Gastrocnemius medialis (tissue), 4 donors: ENCODE measurements around the gene MEGF11. TPM values are rescaled to one million over a fixed set of nuclear protein-coding genes. Genes with fewer than 3 reads are reported as not detected.

ENCODE experiments used
- ATAC-seq, 2 donors: fragments of 150-250 bp; one replicate each; pipeline ENCODE4 v1.9.1; 2016
- DNase-seq, 2 donors: peaks; one replicate each; pipeline ENCODE4 v3.0.0-alpha.2; 2019
- H3K27ac ChIP-seq, 4 donors: fragments of 200-600 bp; sonication (generic); 1 replicate in 1 of 4; 2 replicates in 3 of 4; pipeline ENCODE4 v1.5.1; 2016 to 2018; ENCODE audit warnings: mild to moderate bottlenecking in 2 of 4, moderate library complexity in 1 of 4
- H3K27me3 ChIP-seq, 3 donors: fragments of 200-600 bp; sonication (generic) in 2 of 3; 1 replicate in 1 of 3; 2 replicates in 2 of 3; pipeline versions ENCODE4 v1.5.1 to v1.6.0; 2016 to 2019; ENCODE audit warnings: mild to moderate bottlenecking in 1 of 3, moderate library complexity in 1 of 3
- H3K36me3 ChIP-seq, 2 donors: fragments of 200-600 bp; sonication (generic) in 1 of 2; one replicate each; pipeline ENCODE4 v1.5.1; 2017 to 2018
- H3K4me1 ChIP-seq, 2 donors: fragments of 200-600 bp; sonication (generic) in 1 of 2; one replicate each; pipeline ENCODE4 v1.5.1; 2016 to 2017; ENCODE audit warnings: mild to moderate bottlenecking in 2 of 2
- H3K4me3 ChIP-seq, 4 donors: fragments of 200-600 bp; sonication (generic) in 3 of 4; 1 replicate in 1 of 4; 2 replicates in 3 of 4; pipeline ENCODE4 v1.5.1; 2016 to 2019; ENCODE audit warnings: mild to moderate bottlenecking in 2 of 4
- H3K9me3 ChIP-seq, 3 donors: fragments of 200-600 bp; sonication (generic) in 2 of 3; 1 replicate in 1 of 3; 2 replicates in 2 of 3; pipeline ENCODE4 v1.5.1; 2016 to 2019
- POLR2A ChIP-seq, 2 donors: fragments of 450-650 bp; IDR thresholded peaks; one replicate each; pipeline ENCODE4 v1.6.1; 2017; ENCODE audit warnings: antibody characterized with exemption in 2 of 2, mild to moderate bottlenecking in 2 of 2, moderate library complexity in 2 of 2
- in situ Hi-C, 4 donors: fragments of 200-750 bp; cut with MboI; loops; one replicate each; pipeline versions ENCODE4 v1.15.0 to v1.8.0; 2017; ENCODE audit warnings: low sequenced_read_pairs in 4 of 4
- intact Hi-C: fragments of 100-400 bp; cut with DNase I; formaldehyde crosslinking; loops from one replicate; pipeline ENCODE4 v1.15.1; 2023; ENCODE audit warnings: low total_unique reads
- total RNA-seq, 4 donors: library from RNA; depleted of rRNA; stranded (reverse); fragments of >200 nt; gene quantifications; one replicate each; pipeline versions ENCODE4 v1.1.0 to v1.2.3, GENCODE V29; 2016
- TF ChIP-seq, protein P1 (sequence below), 5 experiments: fragments of 450-650 bp in 3 of 5; fragments of 200-600 bp in 2 of 5; sonication (generic) in 2 of 5; IDR thresholded peaks in 4 of 5; conservative IDR thresholded peaks in 1 of 5; 1 replicate in 4 of 5; 2 replicates in 1 of 5; pipeline ENCODE4 v1.5.1; 2016 to 2019; ENCODE audit warnings: antibody characterized with exemption in 5 of 5, mild to moderate bottlenecking in 3 of 5, moderate library complexity in 3 of 5

The MEGF11 gene
- total RNA-seq, 4 donors from 2014 or later, result not detected

DNA sequence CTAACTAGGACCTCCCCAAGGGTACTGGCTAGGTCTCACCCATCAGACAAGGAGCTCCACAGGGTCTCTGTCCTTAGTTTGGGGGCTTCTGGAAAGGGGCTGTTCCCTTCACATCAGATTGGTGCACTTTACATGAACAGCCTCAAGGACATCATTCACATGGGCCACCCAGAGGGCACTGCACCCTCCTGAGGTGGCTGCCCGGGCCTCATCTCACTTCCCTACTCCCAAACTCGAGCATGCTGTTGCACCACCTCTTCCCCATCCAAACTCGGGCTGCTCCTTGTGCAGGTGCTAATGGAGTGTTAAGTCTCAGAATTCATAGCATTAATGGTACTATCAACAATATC lies 336.2 kb downstream of the MEGF11 start:
- no peak for ATAC-seq
- Histone ChIP-seq H3K4me1 (peaks cover 0 to 2% of the 10 kb centered on the region in 2 donors), H3K27me3 (no peaks in the 10 kb centered on the region), H3K27ac (no peak overlapping the region), H3K4me3 (no peak overlapping the region), H3K9me3 (no peaks in the 10 kb centered on the region), H3K36me3 (no peaks in the 10 kb centered on the region)
- TF ChIP-seq, protein P1, sequence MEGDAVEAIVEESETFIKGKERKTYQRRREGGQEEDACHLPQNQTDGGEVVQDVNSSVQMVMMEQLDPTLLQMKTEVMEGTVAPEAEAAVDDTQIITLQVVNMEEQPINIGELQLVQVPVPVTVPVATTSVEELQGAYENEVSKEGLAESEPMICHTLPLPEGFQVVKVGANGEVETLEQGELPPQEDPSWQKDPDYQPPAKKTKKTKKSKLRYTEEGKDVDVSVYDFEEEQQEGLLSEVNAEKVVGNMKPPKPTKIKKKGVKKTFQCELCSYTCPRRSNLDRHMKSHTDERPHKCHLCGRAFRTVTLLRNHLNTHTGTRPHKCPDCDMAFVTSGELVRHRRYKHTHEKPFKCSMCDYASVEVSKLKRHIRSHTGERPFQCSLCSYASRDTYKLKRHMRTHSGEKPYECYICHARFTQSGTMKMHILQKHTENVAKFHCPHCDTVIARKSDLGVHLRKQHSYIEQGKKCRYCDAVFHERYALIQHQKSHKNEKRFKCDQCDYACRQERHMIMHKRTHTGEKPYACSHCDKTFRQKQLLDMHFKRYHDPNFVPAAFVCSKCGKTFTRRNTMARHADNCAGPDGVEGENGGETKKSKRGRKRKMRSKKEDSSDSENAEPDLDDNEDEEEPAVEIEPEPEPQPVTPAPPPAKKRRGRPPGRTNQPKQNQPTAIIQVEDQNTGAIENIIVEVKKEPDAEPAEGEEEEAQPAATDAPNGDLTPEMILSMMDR (IDR thresholded peaks at IDR 0.05 in 4 of 5, conservative IDR thresholded peaks at IDR 0.05 in 1 of 5), result no peak
- no peak for TF ChIP-seq POLR2A (IDR thresholded peaks at IDR 0.05)
- no peak for DNase-seq
- in situ Hi-C loops (no loop called here), intact Hi-C loops (loop anchor here (5.0 kb wide), 1 partner anchor 275 kb away; no protein-coding TSS in a partner anchor)

DNA sequence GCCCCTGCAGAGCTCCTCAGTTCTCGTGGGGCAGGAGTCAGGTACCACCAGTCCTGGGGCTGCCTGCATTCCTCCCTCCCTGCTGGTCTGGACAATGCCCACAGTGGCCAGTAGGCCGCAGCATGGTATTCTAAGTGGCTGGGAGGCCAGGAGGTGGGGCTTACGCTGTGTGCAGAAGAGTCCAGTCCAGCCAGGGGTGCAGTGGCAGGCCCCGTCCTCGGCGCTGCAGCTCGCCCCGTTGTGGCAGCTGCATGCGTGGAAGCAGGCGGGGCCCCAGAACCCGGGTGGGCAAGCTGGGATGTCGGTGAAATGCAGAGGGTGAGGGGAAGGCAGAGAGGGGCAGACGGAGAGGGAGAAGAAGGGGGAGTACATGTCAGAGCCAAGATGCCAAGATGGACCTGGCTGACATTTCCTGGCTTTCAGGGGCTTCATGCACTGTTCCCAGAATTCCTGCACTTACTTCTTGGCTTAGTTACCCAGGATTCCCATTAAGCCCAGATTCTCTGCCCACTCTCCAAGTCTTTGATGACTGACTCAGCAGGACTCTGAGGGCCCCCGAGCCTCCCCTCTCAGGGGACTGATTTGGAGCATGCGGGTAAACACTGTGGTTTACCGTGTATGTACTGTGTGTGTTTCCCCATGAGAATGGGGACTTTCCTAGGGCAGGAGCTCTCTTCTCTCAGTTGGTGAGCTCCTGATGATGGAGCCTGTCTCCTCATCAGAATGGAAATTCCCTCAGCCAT lies 336.7 kb downstream of the MEGF11 start:
- ATAC-seq, result peak; percentile 25 to 71
- intact Hi-C loops (loop anchor here (5.0 kb wide), 1 partner anchor 275 kb away; no protein-coding TSS in a partner anchor), in situ Hi-C loops (no loop called here)
- TF ChIP-seq POLR2A (IDR thresholded peaks at IDR 0.05), result no peak
- TF ChIP-seq, protein P1 (IDR thresholded peaks at IDR 0.05 in 4 of 5, conservative IDR thresholded peaks at IDR 0.05 in 1 of 5), result peak in 3 of 5 experiments; percentile 33 to 45 (median 38)
- peaks cover 0 to 2% of the 10 kb centered on the region in 2 donors for H3K4me1 ChIP-seq
- no peaks in the 10 kb centered on the region for H3K36me3 ChIP-seq
- no peak overlapping the region for H3K4me3 ChIP-seq
- H3K9me3 ChIP-seq, result no peaks in the 10 kb centered on the region
- DNase-seq, result no peak
- H3K27ac ChIP-seq, result no peak overlapping the region
- no peaks in the 10 kb centered on the region for H3K27me3 ChIP-seq

DNA sequence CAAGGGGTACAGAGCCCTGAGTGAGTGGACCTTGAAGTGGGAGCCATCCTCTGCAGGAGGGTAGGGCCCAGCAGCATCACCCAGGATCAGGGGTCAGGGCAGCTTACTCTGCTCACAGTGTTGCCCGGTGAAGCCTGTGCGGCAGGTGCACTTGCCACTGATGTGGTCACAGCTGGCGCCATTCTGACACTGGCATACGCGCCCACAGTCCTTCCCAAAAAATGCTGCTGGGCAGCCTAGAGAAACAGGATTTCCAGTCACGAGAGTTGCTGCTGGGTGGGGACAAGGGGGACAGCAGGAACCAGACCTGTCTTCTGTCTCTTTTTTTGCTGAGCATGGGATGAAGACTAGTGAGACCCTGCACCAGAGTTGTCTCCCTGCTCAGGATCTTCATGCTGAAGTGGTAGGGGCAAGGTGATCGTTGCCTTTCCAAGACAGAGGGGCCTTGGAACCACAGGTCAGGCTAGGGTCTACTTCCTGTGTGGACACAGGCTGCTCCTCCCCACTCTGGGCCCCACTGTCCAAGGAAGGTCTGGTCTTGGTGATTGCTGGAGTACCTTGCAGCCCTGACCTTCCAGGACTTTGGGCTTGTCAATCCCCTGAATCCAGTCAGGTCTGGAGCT lies 337.4 kb downstream of the MEGF11 start:
- TF ChIP-seq, protein P1 (IDR thresholded peaks at IDR 0.05 in 4 of 5, conservative IDR thresholded peaks at IDR 0.05 in 1 of 5), result no peak
- no peak for TF ChIP-seq POLR2A (IDR thresholded peaks at IDR 0.05)
- Histone ChIP-seq H3K4me3 (no peak overlapping the region), H3K27me3 (no peaks in the 10 kb centered on the region), H3K4me1 (peaks cover 0 to 2% of the 10 kb centered on the region in 2 donors), H3K36me3 (no peaks in the 10 kb centered on the region), H3K27ac (no peak overlapping the region), H3K9me3 (no peaks in the 10 kb centered on the region)
- in situ Hi-C loops (no loop called here), intact Hi-C loops (loop anchor here (5.0 kb wide), 1 partner anchor 276 kb away; no protein-coding TSS in a partner anchor)
- no peak for DNase-seq
- ATAC-seq, result no peak

DNA sequence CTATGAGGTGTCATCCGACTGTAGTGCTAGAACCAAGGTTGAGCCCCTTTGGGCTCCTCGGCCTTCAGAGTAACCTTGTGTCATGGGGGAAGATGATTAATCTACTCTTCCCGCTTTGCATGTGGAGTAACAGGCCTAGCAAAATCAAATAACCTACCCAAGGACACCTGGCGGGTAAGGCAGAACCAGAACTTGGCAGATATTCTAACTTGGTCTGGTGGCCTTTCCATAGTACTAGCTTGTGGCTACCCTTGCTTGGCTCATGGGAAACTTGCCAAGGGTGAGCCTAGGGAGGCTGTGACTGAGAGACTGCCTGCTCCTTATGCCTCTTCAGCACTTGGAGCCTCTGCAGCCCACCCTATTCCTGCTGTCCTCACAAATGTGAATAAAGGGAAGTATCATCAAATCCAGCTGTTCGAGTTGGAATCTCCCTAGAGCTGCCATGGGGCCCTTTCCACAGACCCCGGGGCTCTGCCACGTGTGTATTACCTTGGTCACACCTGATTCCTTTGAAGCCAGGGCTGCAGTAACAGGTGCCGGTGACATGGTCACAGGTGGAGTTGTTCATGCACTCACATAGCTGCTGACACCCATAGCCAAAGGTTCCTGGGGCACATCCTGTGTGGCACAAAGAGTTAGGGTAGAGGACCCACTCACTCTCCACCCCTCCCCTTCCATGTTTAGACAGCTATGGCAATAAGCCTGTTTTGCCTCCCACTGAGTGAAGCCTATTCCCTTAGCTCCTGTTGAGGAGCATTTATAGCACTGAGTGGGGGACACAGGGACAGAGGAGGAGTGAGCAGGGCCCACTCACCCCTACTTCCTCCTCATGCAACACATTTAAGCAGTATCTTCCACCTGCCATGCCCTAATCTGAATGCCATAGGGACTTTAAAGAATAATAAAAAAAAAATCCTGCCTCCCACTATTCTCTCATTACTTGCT lies 338.3 kb downstream of the MEGF11 start:
- TF ChIP-seq POLR2A (IDR thresholded peaks at IDR 0.05), result no peak
- TF ChIP-seq, protein P1 (IDR thresholded peaks at IDR 0.05 in 4 of 5, conservative IDR thresholded peaks at IDR 0.05 in 1 of 5), result no peak
- intact Hi-C loops (loop anchor here (5.0 kb wide), 1 partner anchor 277 kb away; no protein-coding TSS in a partner anchor), in situ Hi-C loops (no loop called here)
- no peaks in the 10 kb centered on the region for H3K36me3 ChIP-seq
- DNase-seq, result no peak
- H3K9me3 ChIP-seq, result no peaks in the 10 kb centered on the region
- no peaks in the 10 kb centered on the region for H3K27me3 ChIP-seq
- H3K27ac ChIP-seq, result no peak overlapping the region
- no peak for ATAC-seq
- no peak overlapping the region for H3K4me3 ChIP-seq
- H3K4me1 ChIP-seq, result peaks cover 0 to 2% of the 10 kb centered on the region in 2 donors
